ENCODE measurements around the gene SMIM45.

Gene SMIM45

GRCh38 chr22:41963453-41964111 lies 11.6 kb downstream of the SMIM45 start:
- no peaks in the 10 kb centered on the region for H3K36me3 ChIP-seq (ENCODE audit: control insufficient read depth in 2 of 2, insufficient read depth in 1 of 2, low read length in 2 of 2)
- peaks cover 15% of the 10 kb centered on the region for H3K4me1 ChIP-seq (ENCODE audit: control insufficient read depth, insufficient read depth, low read length)
- no peaks in the 10 kb centered on the region for H3K9me3 ChIP-seq (ENCODE audit: control insufficient read depth, insufficient read depth, low read depth, low read length)
- POLR2A ChIA-PET = interaction anchor here (0.9 to 1.5 kb wide), 2 partner anchors 17 kb away, joined by 5 to 6 read pairs; partner anchors contain the start of gene CENPM
- H3K27ac ChIP-seq (ENCODE audit: extremely low read depth, low read depth, low read length) = no peak overlapping the region
- no peak overlapping the region for H3K4me3 ChIP-seq (ENCODE audit: low read depth, low read length)
- TF ChIP-seq ZNF660 (tag by site-specific recombination; IDR thresholded peaks at IDR 0.05) (no peak), ZFP3 (tag by site-specific recombination; IDR thresholded peaks at IDR 0.05; ENCODE audit: low read depth) (peak; percentile 67)
- CTCF ChIA-PET = interaction anchor here (1.6 kb wide), 1 partner anchor 23 kb away, joined by 6 read pairs; no protein-coding TSS in a partner anchor

- CTCF ChIA-PET = interaction anchor here (0.7 to 1.6 kb wide), 3 partner anchors 13 to 149 kb away, joined by 3 to 6 read pairs (median 4); no protein-coding TSS in a partner anchor
- H3K4me3 ChIP-seq (ENCODE audit: low read depth, low read length) = no peak overlapping the region
- POLR2A ChIA-PET = interaction anchor here (1.5 kb wide), 1 partner anchor 17 kb away, joined by 6 read pairs; the partner anchor contains the start of gene CENPM
- TF ChIP-seq ZNF548 (tag by site-specific recombination; IDR thresholded peaks at IDR 0.05) (no peak), HOXA7 (CRISPR knock-in tag; IDR thresholded peaks at IDR 0.05; ENCODE audit: borderline replicate concordance) (no peak), KLF16 (tag by site-specific recombination; IDR thresholded peaks at IDR 0.05) (no peak), GLIS1 (tag by site-specific recombination; IDR thresholded peaks at IDR 0.05) (no peak), ZNF133 (tag by site-specific recombination; IDR thresholded peaks at IDR 0.05) (no peak), ZNF175 (tag by site-specific recombination; IDR thresholded peaks at IDR 0.05) (no peak), ZNF366 (tag by site-specific recombination; conservative IDR thresholded peaks at IDR 0.05) (no peak), ZBTB44 (tag by site-specific recombination; IDR thresholded peaks at IDR 0.05) (no peak), ZNF776 (tag by site-specific recombination; IDR thresholded peaks at IDR 0.05; ENCODE audit: borderline replicate concordance) (no peak), ZNF837 (tag by site-specific recombination; IDR thresholded peaks at IDR 0.05) (no peak), ZSCAN5A (tag by site-specific recombination; IDR thresholded peaks at IDR 0.05) (no peak), YY1 (tag by site-specific recombination; IDR thresholded peaks at IDR 0.05) (no peak), ZNF26 (tag by site-specific recombination; IDR thresholded peaks at IDR 0.05) (no peak)
- no peaks in the 10 kb centered on the region for H3K36me3 ChIP-seq (ENCODE audit: control insufficient read depth in 2 of 2, insufficient read depth in 1 of 2, low read length in 2 of 2)
- H3K9me3 ChIP-seq (ENCODE audit: control insufficient read depth, insufficient read depth, low read depth, low read length) = no peaks in the 10 kb centered on the region
- H3K4me1 ChIP-seq (ENCODE audit: control insufficient read depth, insufficient read depth, low read length) = peaks cover 21% of the 10 kb centered on the region
- H3K27ac ChIP-seq (ENCODE audit: extremely low read depth, low read depth, low read length) = no peak overlapping the region
Measured at GRCh38 chr22:41964112-41964491, 12.2 kb downstream of the SMIM45 start.

- H3K4me3 ChIP-seq (ENCODE audit: low read depth, low read length) = no peak overlapping the region
- ChIA-PET POLR2A (no interaction called here), CTCF (interaction anchor here (0.5 to 2.2 kb wide), 15 partner anchors 9 to 1099 kb away, joined by 3 to 6 read pairs (median 4); partner anchors contain the start of gene NDUFA6)
- TF ChIP-seq AEBP2 (tag by site-specific recombination; IDR thresholded peaks at IDR 0.05; ENCODE audit: borderline replicate concordance) = no peak
- TF ChIP-seq RBAK (tag by site-specific recombination; IDR thresholded peaks at IDR 0.05) = 0 out of 2 replicates have a peak, but pooled peaks have one; percentile 47
- no peaks in the 10 kb centered on the region for H3K9me3 ChIP-seq (ENCODE audit: control insufficient read depth, insufficient read depth, low read depth, low read length)
- peaks cover 11% of the 10 kb centered on the region for H3K4me1 ChIP-seq (ENCODE audit: control insufficient read depth, insufficient read depth, low read length)
- H3K27ac ChIP-seq (ENCODE audit: extremely low read depth, low read depth, low read length) = no peak overlapping the region
- no peaks in the 10 kb centered on the region for H3K36me3 ChIP-seq (ENCODE audit: control insufficient read depth in 2 of 2, insufficient read depth in 1 of 2, low read length in 2 of 2)
Measured at GRCh38 chr22:41966225-41966606, 14.3 kb downstream of the SMIM45 start.
